Left lung (tissue), 10 donors: ENCODE measurements around the gene CTNND2. TPM values are rescaled to one million over a fixed set of nuclear protein-coding genes. Genes with fewer than 3 reads are reported as not detected.

Experiments used
- ATAC-seq: fragments of 200-7000 bp; cut with Tn5 transposase; one replicate; pipeline ENCODE4 v1.9.1; 2020; ENCODE audit warnings: moderate library complexity
- DNase-seq, 4 donors: peaks; one replicate each; pipeline ENCODE4 v3.0.0-alpha.2; 2013 to 2020
- H3K27ac ChIP-seq, 2 donors: fragments of 200-600 bp; sonication (generic) in 1 of 2; one replicate each; pipeline versions ENCODE4 v1.5.0 to v1.8.0; 2020 to 2021
- H3K27me3 ChIP-seq, 2 donors: fragments of 200-600 bp; sonication (generic) in 1 of 2; one replicate each; pipeline versions ENCODE4 v1.5.0 to v1.8.0; 2020 to 2021
- H3K36me3 ChIP-seq, 2 donors: fragments of 200-600 bp; sonication (generic) in 1 of 2; one replicate each; pipeline versions ENCODE4 v1.5.0 to v1.8.0; 2020 to 2021
- H3K4me1 ChIP-seq, 2 donors: fragments of 200-600 bp; one replicate each; pipeline ENCODE4 v1.8.0; 2021
- H3K4me3 ChIP-seq, 2 donors: fragments of 200-600 bp; sonication (generic) in 1 of 2; one replicate each; pipeline versions ENCODE4 v1.5.0 to v1.8.0; 2020 to 2021; ENCODE audit warnings: mild to moderate bottlenecking in 1 of 2
- H3K9me3 ChIP-seq, 2 donors: fragments of 200-600 bp; sonication (generic) in 1 of 2; one replicate each; pipeline versions ENCODE4 v1.5.0 to v1.8.0; 2020 to 2021
- intact Hi-C, 2 donors: fragments of 100-400 bp; cut with DNase I; formaldehyde crosslinking; loops; one replicate each; pipeline versions ENCODE4 v1.11.2 to v1.14.2; 2022
- polyA plus RNA-seq, 6 donors: library from polyadenylated mRNA; unstranded; fragments of 120-200 nt; gene quantifications; one replicate each; pipeline ENCODE4 v1.2.1, GENCODE V29; 2013; ENCODE audit not compliant: insufficient read length in 6 of 6
- total RNA-seq, 2 donors: library from RNA; stranded (reverse); fragmentation: NEBNext Ultra II Directional; extraction: Animal tissue kit (Norgen Biotek cat#: 25700); gene quantifications; one replicate each; pipeline ENCODE4 v1.2.1, GENCODE V29; 2021
- TF ChIP-seq, protein P1 (sequence below), 2 donors: fragments of 200-600 bp; sonication (generic) in 1 of 2; IDR thresholded peaks; one replicate each; pipeline versions ENCODE4 v1.5.0 to v1.8.0; 2021; ENCODE audit warnings: antibody characterized with exemption in 2 of 2
- donor health status: DM: no; HTN: yes; CAD: no.
- donor health status: DM: no; HTN: no; CAD: no.

Gene CTNND2
- total and polyA plus RNA-seq, 8 donors, result 1.2 to 4.2 (median 2.2) TPM; not detected in 1

DNA sequence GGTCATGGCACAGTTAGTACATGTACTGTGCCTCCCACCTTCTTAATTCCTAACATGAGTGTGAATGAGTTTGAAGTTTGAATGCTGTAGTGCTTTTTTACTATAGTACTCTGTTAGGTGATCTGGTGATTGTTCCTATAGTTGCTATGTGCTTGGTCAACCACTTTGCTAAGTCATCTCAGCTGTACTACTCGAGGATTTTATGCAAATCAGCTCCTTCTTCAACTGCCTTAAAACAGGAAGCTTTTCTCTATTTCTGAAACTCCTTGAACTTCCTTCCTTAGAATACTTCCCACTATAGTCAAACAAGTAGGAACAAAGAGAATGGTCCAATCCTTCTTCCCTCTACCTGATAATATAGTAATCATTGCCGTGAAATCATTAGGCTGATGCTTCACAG lies 219.6 kb downstream of the CTNND2 start:
- DNase-seq, result peak in 1 of 4 donors; percentile 7
- H3K4me3 ChIP-seq, result no peak overlapping the region
- intact Hi-C loops, result no loop called here
- TF ChIP-seq, protein P1, sequence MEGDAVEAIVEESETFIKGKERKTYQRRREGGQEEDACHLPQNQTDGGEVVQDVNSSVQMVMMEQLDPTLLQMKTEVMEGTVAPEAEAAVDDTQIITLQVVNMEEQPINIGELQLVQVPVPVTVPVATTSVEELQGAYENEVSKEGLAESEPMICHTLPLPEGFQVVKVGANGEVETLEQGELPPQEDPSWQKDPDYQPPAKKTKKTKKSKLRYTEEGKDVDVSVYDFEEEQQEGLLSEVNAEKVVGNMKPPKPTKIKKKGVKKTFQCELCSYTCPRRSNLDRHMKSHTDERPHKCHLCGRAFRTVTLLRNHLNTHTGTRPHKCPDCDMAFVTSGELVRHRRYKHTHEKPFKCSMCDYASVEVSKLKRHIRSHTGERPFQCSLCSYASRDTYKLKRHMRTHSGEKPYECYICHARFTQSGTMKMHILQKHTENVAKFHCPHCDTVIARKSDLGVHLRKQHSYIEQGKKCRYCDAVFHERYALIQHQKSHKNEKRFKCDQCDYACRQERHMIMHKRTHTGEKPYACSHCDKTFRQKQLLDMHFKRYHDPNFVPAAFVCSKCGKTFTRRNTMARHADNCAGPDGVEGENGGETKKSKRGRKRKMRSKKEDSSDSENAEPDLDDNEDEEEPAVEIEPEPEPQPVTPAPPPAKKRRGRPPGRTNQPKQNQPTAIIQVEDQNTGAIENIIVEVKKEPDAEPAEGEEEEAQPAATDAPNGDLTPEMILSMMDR (IDR thresholded peaks at IDR 0.05), result no peak
- peaks cover 0 to 5% of the 10 kb centered on the region in 2 donors for H3K4me1 ChIP-seq
- H3K27ac ChIP-seq, result no peak overlapping the region
- no peaks in the 10 kb centered on the region for H3K9me3 ChIP-seq
- H3K27me3 ChIP-seq, result no peaks in the 10 kb centered on the region
- H3K36me3 ChIP-seq, result no peaks in the 10 kb centered on the region
- ATAC-seq, result no peak

DNA sequence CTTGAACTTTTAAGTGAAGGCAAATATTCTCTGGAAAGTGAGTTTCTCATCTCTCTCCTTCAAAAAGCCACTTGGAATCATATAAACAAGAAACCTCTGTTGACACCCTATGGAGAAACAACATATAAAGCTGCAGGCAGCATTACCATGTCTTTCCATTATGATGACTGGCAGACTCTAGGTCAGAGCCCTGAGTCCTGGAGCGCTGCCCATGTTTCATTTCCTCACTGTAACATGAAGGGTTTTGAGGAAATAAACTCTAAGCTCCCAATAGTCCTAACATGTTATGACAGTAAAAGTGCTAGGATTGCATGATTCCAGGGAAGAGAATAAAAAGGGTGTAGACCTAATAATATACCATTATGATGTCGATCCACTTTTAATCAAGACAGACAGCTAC lies 220.6 kb downstream of the CTNND2 start:
- Histone ChIP-seq H3K27ac (no peak overlapping the region), H3K4me3 (no peak overlapping the region), H3K9me3 (no peaks in the 10 kb centered on the region), H3K36me3 (no peaks in the 10 kb centered on the region), H3K4me1 (peaks cover 0 to 5% of the 10 kb centered on the region in 2 donors), H3K27me3 (no peaks in the 10 kb centered on the region)
- intact Hi-C loops, result no loop called here
- DNase-seq, result peak in 2 of 4 donors; percentile 11 to 40
- TF ChIP-seq, protein P1 (IDR thresholded peaks at IDR 0.05), result no peak
- no peak for ATAC-seq

DNA sequence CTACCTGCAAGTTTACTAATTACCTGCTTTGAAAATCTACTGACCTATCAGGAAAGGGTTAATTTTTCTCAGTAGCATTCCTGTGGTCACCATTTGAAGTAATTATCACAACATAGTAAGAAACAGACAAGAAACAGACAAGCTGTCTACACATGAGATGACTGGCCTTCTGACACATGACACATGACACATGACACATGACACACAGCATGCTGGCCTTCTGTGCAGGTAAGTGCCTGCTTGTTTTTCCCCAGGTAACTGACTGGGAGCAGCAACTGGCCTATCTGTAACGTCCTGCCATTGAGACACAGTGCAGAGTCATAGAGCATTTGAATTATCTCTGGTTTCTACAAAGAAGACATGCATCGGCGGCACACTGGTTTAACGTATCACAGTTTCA lies 222.4 kb downstream of the CTNND2 start:
- H3K27ac ChIP-seq, result no peak overlapping the region
- no peak overlapping the region for H3K4me3 ChIP-seq
- H3K9me3 ChIP-seq, result no peaks in the 10 kb centered on the region
- intact Hi-C loops, result no loop called here
- no peaks in the 10 kb centered on the region for H3K36me3 ChIP-seq
- H3K4me1 ChIP-seq, result peaks cover 0 to 5% of the 10 kb centered on the region in 2 donors
- DNase-seq, result no peak
- no peaks in the 10 kb centered on the region for H3K27me3 ChIP-seq
- TF ChIP-seq, protein P1 (IDR thresholded peaks at IDR 0.05), result no peak
- ATAC-seq, result no peak

DNA sequence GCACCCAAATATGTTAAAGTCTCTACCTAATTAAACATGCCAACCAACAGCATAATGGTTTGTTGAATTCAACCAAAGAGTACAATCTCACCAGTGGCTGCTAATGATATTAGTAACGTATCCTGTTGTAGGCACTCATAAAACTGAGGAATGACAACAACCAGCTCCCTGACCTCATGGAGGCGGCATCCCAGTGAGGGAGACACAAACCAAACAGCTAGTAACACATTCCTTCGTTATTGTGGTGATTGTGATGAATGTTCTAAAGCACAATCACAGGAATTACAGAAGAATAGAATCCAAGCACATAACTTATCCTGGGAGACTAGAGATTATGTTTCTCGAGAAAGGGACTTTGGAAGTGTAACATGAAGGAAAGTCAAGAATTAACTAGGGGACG lies 224.6 kb downstream of the CTNND2 start:
- Histone ChIP-seq H3K4me3 (no peak overlapping the region), H3K27me3 (no peaks in the 10 kb centered on the region), H3K36me3 (no peaks in the 10 kb centered on the region), H3K4me1 (peaks cover 0 to 5% of the 10 kb centered on the region in 2 donors), H3K27ac (no peak overlapping the region), H3K9me3 (no peaks in the 10 kb centered on the region)
- intact Hi-C loops, result no loop called here
- ATAC-seq, result no peak
- TF ChIP-seq, protein P1 (IDR thresholded peaks at IDR 0.05), result no peak
- DNase-seq, result no peak

DNA sequence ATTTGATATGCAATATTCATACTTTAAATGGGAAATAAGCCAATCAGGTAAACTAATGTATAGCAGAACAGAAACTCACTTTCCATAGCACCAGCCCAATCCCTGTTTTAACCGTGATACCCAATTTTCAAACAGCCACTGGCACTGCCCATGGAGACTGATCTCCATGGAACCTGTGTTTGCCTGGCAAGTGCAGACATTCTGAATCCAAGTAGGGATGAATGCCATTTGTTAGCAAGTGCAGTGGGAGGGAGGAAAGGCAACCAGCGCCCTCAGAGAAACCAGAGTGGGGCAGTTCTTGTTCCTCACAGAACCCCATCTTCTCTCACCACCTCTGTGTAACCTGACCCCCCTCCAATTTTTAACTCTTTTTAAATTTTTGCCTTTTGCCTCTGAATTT lies 229.1 kb downstream of the CTNND2 start:
- intact Hi-C loops, result no loop called here
- H3K27me3 ChIP-seq, result no peaks in the 10 kb centered on the region
- H3K4me1 ChIP-seq, result no peaks in the 10 kb centered on the region
- DNase-seq (no peak), ATAC-seq (no peak)
- no peaks in the 10 kb centered on the region for H3K36me3 ChIP-seq
- no peaks in the 10 kb centered on the region for H3K9me3 ChIP-seq
- H3K27ac ChIP-seq, result no peak overlapping the region
- TF ChIP-seq, protein P1 (IDR thresholded peaks at IDR 0.05), result no peak
- no peak overlapping the region for H3K4me3 ChIP-seq
